B cell (primary cell): ENCODE results near the gene WDR33. TPM values are rescaled to one million over a fixed set of nuclear protein-coding genes. Genes with fewer than 3 reads are reported as not detected.
"Not testable (repeated sequence)": the region's sequence is repeated elsewhere in the genome, so short reads cannot be mapped to it uniquely, and the experiment has no call there.

ENCODE experiments used
- ATAC-seq: fragments of 200-7000 bp; cut with Tn5 transposase; one replicate; pipeline ENCODE4 v1.10.0; 2021; ENCODE audit warnings: low read depth, mild to moderate bottlenecking, moderate number of reproducible peaks, moderate library complexity
- CTCF ChIA-PET: fragments of 350-600 bp; sonication (Branson Sonifier 250); formaldehyde crosslinking; loops from one replicate; lab custom pipeline; 2021; ENCODE audit warnings: antibody characterized with exemption, inconsistent platforms; lab: Charles Lee
- POLR2A ChIA-PET: fragments of 350-600 bp; sonication (Branson Sonifier 250); formaldehyde crosslinking; loops from one replicate; lab custom pipeline; 2021; ENCODE audit warnings: antibody characterized with exemption; lab: Charles Lee
- DNase-seq: peaks from one replicate; pipeline ENCODE4 v3.0.0; 2013
- H2AFZ ChIP-seq: 2 replicates; pipeline ENCODE4 v1.6.1; 2012; ENCODE audit warnings: mild to moderate bottlenecking, low read depth, low read length; ENCODE audit not compliant: insufficient read depth, poor library complexity, severe bottlenecking
- H3K27ac ChIP-seq, 2 donors: 1 replicate in 1 of 2; 2 replicates in 1 of 2; pipeline ENCODE4 v1.5.1; 2012 to 2013; ENCODE audit warnings: low read length in 2 of 2, mild to moderate bottlenecking in 2 of 2, moderate library complexity in 1 of 2
- H3K27me3 ChIP-seq, 4 experiments: fragments of 200-600 bp in 1 of 4; sonication (generic) in 1 of 4; replicated peaks in 1 of 4; 1 replicate in 2 of 4; 2 replicates in 2 of 4; pipeline versions ENCODE4 v1.6.1 to v1.7.0; 2013 to 2016; ENCODE audit warnings: low read length in 3 of 4, mild to moderate bottlenecking in 2 of 4, mixed read lengths in 1 of 4, moderate library complexity in 1 of 4; ENCODE audit not compliant: insufficient read depth in 4 of 4, control insufficient read depth in 3 of 4; ENCODE audit errors: control extremely low read depth in 1 of 4
- H3K36me3 ChIP-seq, 2 experiments: replicated peaks in 1 of 2; 1 replicate in 1 of 2; 2 replicates in 1 of 2; pipeline versions ENCODE4 v1.6.1 to v1.7.1; 2013; ENCODE audit warnings: low read length in 1 of 2; ENCODE audit not compliant: insufficient read depth in 2 of 2, control insufficient read depth in 1 of 2; ENCODE audit errors: control extremely low read depth in 1 of 2, extremely low read depth in 1 of 2
- H3K4me1 ChIP-seq, 2 donors: fragments of 200-600 bp in 1 of 2; sonication (generic) in 1 of 2; 1 replicate in 1 of 2; 2 replicates in 1 of 2; pipeline versions ENCODE4 v1.5.1 to v1.6.1; 2013 to 2017; ENCODE audit warnings: low read length in 2 of 2; ENCODE audit not compliant: control insufficient read depth in 2 of 2, insufficient read depth in 2 of 2
- H3K4me2 ChIP-seq: replicated peaks from 2 replicates; pipeline ENCODE3; 2012; ENCODE audit warnings: mild to moderate bottlenecking, low read depth, low read length; ENCODE audit not compliant: poor library complexity, severe bottlenecking
- H3K4me3 ChIP-seq, 5 experiments: fragments of 200-600 bp in 1 of 5; sonication (generic) in 1 of 5; 1 replicate in 3 of 5; 2 replicates in 2 of 5; pipeline versions ENCODE4 v1.5.1 to v1.7.0; 2011 to 2016; ENCODE audit warnings: low read length in 4 of 5, mild to moderate bottlenecking in 4 of 5, low read depth in 2 of 5, control low read depth in 1 of 5, moderate library complexity in 1 of 5; ENCODE audit not compliant: insufficient read depth in 1 of 5; ENCODE audit errors: control extremely low read depth in 1 of 5, extremely low read depth in 1 of 5
- H3K79me2 ChIP-seq: fragments of 200-600 bp; sonication (generic); one replicate; pipeline ENCODE4 v1.6.0; 2016; ENCODE audit warnings: low read length; ENCODE audit not compliant: control insufficient read depth, insufficient read depth
- H3K9ac ChIP-seq: fragments of 200-600 bp; sonication (generic); 2 replicates; pipeline ENCODE4 v1.6.1; 2017; ENCODE audit warnings: mild to moderate bottlenecking, low read length, moderate library complexity
- H3K9me3 ChIP-seq, 3 donors: one replicate each; pipeline versions ENCODE4 v1.6.1 to v1.7.1; 2013; ENCODE audit warnings: low read length in 2 of 3; ENCODE audit not compliant: control insufficient read depth in 2 of 3, insufficient read depth in 1 of 3; ENCODE audit errors: control extremely low read depth in 1 of 3
- H4K20me1 ChIP-seq: 2 replicates; pipeline ENCODE4 v1.6.0; 2012; ENCODE audit warnings: mild to moderate bottlenecking, low read length; ENCODE audit not compliant: insufficient read depth, control insufficient read depth, poor library complexity, severe bottlenecking
- H3K27ac Mint-ChIP-seq: one replicate; pipeline ENCODE4 v1.8.0; 2021; ENCODE audit warnings: mixed read lengths
- H3K27me3 Mint-ChIP-seq: one replicate; pipeline ENCODE4 v1.8.0; 2021; ENCODE audit warnings: mixed read lengths
- H3K4me1 Mint-ChIP-seq: one replicate; pipeline ENCODE4 v1.8.0; 2021; ENCODE audit warnings: mixed read lengths
- H3K4me3 Mint-ChIP-seq: one replicate; pipeline ENCODE4 v1.8.0; 2021; ENCODE audit warnings: mixed read lengths
- H3K9me3 Mint-ChIP-seq: one replicate; pipeline ENCODE4 v1.8.0; 2022; ENCODE audit warnings: mixed read lengths; ENCODE audit not compliant: insufficient read depth
- CTCF ChIP-seq: fragments of 200-600 bp; IDR thresholded peaks from one replicate; pipeline ENCODE4 v1.8.0; 2022; ENCODE audit warnings: antibody characterized with exemption, mild to moderate bottlenecking
- EZH2 ChIP-seq: IDR thresholded peaks from 2 replicates; pipeline ENCODE4 v1.6.1; 2012; ENCODE audit warnings: borderline replicate concordance, low read depth, mild to moderate bottlenecking, moderate library complexity, low read length; ENCODE audit not compliant: insufficient read depth, poor library complexity, severe bottlenecking
- WGBS: methylation state at CpG from one replicate; pipeline ENCODE4 v1.1.5; 2013; ENCODE audit warnings: missing lambda C conversion rate; ENCODE audit not compliant: insufficient coverage; 5-methylcytosine and 5-hydroxymethylcytosine counted together
- intact Hi-C: fragments of 100-400 bp; cut with micrococcal nuclease; formaldehyde crosslinking; loops from one replicate; pipeline ENCODE4 v1.10.0; 2022
- polyA plus RNA-seq: library from polyadenylated mRNA; depleted of rRNA; stranded (reverse); fragments of >200 nt; gene quantifications from 2 replicates; pipeline ENCODE4 v1.2.3, GENCODE V29; 2012
- total RNA-seq, 2 donors: library from RNA; stranded (reverse); fragments of 120-200 nt in 1 of 2; gene quantifications; 1 replicate in 1 of 2; 2 replicates in 1 of 2; pipeline versions ENCODE4 v1.2.3 to v1.2.4, GENCODE V29; 2013 to 2022

The WDR33 gene
- total and polyA plus RNA-seq, 2 donors (not counting 1 experiment from before 2014, with no cell fraction given): 17.2 to 101 TPM

DNA sequence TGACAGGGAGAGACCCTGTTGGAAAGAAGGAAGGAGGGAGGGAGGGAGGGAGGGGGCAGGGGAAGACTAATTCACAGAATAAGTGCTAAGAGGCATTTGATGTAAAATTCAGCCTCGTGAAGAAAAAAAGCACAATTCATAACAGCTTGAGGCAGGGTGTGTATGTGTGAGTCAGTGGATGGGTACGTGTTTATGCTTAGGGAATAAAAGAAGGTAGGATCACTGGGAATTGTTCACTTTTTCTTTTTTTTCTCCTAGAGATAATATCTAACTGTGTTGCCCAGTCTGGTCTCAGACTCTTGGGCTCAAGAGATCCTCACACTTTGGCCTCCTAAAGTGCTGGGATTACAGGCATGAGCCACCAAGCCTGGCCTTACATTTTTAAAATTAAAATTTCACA lies 39.2 kb downstream of the WDR33 start:
- TF ChIP-seq EZH2 (no peak), CTCF (no peak)
- Histone ChIP-seq H3K9me3 (no peaks in the 10 kb centered on the region), H2AFZ (no peak overlapping the region), H4K20me1 (peaks cover 72% of the 10 kb centered on the region), H3K27me3 (no peaks in the 10 kb centered on the region), H3K79me2 (peaks cover 71% of the 10 kb centered on the region), H3K27ac (no peak overlapping the region), H3K4me2 (no peak overlapping the region), H3K36me3 (peaks cover 0 to 28% of the 10 kb centered on the region in 2 experiments), H3K4me3 (no peak overlapping the region), H3K9ac (no peak overlapping the region), H3K4me1 (peaks cover 0 to 2% of the 10 kb centered on the region in 2 donors)
- Mint-ChIP-seq H3K9me3 (no peaks in the 10 kb centered on the region), H3K27ac (no peak overlapping the region), H3K27me3 (no peaks in the 10 kb centered on the region), H3K4me1 (peaks cover 38% of the 10 kb centered on the region), H3K4me3 (no peak overlapping the region)
- ATAC-seq (no peak), DNase-seq (no peak)
- ChIA-PET CTCF (no interaction called here), POLR2A (no interaction called here)
- intact Hi-C loops: no loop called here
- WGBS: 89% methylated on average over 1 of the region's 2 CpGs

GRCh38 chr2:127770973-127771735 lies 39.8 kb downstream of the WDR33 start:
- ATAC-seq (no peak), DNase-seq (no peak)
- H3K27ac Mint-ChIP-seq: no peak overlapping the region
- no peaks in the 10 kb centered on the region for H3K9me3 ChIP-seq
- POLR2A ChIA-PET: no interaction called here
- no peak overlapping the region for H3K27ac ChIP-seq
- no peak overlapping the region for H3K4me3 Mint-ChIP-seq
- peaks cover 69% of the 10 kb centered on the region for H4K20me1 ChIP-seq
- H3K4me1 Mint-ChIP-seq: peaks cover 33% of the 10 kb centered on the region
- TF ChIP-seq CTCF (no peak), EZH2 (no peak)
- CTCF ChIA-PET: no interaction called here
- H3K4me2 ChIP-seq: no peak overlapping the region
- 90% methylated on average over 3 of the region's 9 CpGs for whole genome bisulfite sequencing
- no peaks in the 10 kb centered on the region for H3K27me3 ChIP-seq
- H3K4me3 ChIP-seq: no peak overlapping the region
- no peak overlapping the region for H2AFZ ChIP-seq
- peaks cover 0 to 2% of the 10 kb centered on the region in 2 donors for H3K4me1 ChIP-seq
- peaks cover 65% of the 10 kb centered on the region for H3K79me2 ChIP-seq
- H3K9me3 Mint-ChIP-seq: no peaks in the 10 kb centered on the region
- H3K36me3 ChIP-seq: peaks cover 0 to 34% of the 10 kb centered on the region in 2 experiments
- intact Hi-C loops: no loop called here
- no peaks in the 10 kb centered on the region for H3K27me3 Mint-ChIP-seq
- H3K9ac ChIP-seq: no peak overlapping the region

DNA sequence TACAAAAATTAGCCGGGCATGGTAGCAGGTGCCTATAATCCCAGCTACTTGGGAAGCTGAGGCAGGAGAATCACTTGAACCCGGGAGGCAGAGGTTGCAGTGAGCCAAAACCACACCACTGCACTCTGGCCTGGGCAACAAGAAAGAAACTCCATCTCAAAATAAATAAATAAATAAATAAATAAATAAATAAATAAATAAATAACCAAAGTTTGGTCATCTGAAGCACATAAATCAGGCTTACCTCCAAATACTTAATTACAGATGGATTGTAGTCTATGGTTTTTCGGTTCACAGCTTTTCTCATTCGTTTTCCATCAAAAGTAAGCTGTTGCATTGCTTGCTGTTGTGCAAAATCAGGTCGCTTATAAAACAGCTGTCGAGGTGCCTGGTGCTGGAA lies 40.4 kb downstream of the WDR33 start:
- Histone ChIP-seq H4K20me1 (peaks cover 63% of the 10 kb centered on the region), H3K36me3 (peaks cover 0 to 35% of the 10 kb centered on the region in 2 experiments), H3K79me2 (peaks cover 59% of the 10 kb centered on the region)
- CTCF ChIA-PET, H3K4me1 ChIP-seq, H3K27ac Mint-ChIP-seq, H3K27me3 ChIP-seq, H3K4me3 Mint-ChIP-seq, H3K27me3 Mint-ChIP-seq, H2AFZ ChIP-seq, H3K9me3 ChIP-seq, H3K4me3 ChIP-seq, ATAC-seq, H3K27ac ChIP-seq, H3K9me3 Mint-ChIP-seq, H3K9ac ChIP-seq, intact Hi-C loops, POLR2A ChIA-PET, H3K4me2 ChIP-seq, DNase-seq: not testable (repeated sequence)
- WGBS: 100% methylated on average over 2 of the region's 6 CpGs
- H3K4me1 Mint-ChIP-seq: peaks cover 27% of the 10 kb centered on the region
